Stimulated activated CD8-positive, alpha-beta memory T cell treated with anti-CD3 and anti-CD28 coated beads, Interleukin-15, amount 100 ng/mL, for 4 hours (primary cell): ENCODE data around the gene ITGA4.
"Not testable (repeated sequence)": the region's sequence is repeated elsewhere in the genome, so short reads cannot be mapped to it uniquely, and the experiment has no call there.

ENCODE experiments used
- DNase-seq, 2 donors: peaks; one replicate each; pipeline ENCODE4 v3.0.0-alpha.2; 2020; ENCODE audit warnings: low read depth in 2 of 2

ITGA4 gene

DNA sequence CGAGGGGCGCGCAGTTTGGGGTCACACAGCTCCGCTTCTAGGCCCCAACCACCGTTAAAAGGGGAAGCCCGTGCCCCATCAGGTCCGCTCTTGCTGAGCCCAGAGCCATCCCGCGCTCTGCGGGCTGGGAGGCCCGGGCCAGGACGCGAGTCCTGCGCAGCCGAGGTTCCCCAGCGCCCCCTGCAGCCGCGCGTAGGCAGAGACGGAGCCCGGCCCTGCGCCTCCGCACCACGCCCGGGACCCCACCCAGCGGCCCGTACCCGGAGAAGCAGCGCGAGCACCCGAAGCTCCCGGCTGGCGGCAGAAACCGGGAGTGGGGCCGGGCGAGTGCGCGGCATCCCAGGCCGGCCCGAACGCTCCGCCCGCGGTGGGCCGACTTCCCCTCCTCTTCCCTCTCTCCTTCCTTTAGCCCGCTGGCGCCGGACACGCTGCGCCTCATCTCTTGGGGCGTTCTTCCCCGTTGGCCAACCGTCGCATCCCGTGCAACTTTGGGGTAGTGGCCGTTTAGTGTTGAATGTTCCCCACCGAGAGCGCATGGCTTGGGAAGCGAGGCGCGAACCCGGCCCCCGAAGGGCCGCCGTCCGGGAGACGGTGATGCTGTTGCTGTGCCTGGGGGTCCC is at the start of gene ITGA4:
Gene ITGA4 (plus strand): TSS at position 266 of the 620 bp plus-strand sequence. CDS start 269 bp downstream, at position 535.
- peak; percentile 62 to 75 for DNase-seq

DNA sequence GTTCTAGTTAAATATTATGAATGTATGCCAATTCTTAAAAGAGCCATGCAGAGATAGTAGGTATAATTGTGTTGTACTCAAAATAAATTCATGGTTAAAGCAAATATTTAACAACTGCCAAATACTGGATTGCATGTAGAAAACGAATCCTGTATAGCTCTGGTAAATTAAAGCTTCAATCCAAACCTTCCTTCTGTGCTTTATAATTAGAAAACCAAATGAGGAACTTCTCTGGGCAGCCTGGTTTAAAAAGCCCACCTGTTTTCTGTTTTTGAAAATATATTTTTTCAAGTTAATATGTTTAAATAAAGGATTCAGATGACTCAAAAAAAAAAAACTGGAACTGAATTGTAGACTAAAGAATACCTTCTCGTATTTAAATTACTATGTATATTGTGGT is 48.3 kb upstream of the ITGA4 start:
- DNase-seq = no peak

DNA sequence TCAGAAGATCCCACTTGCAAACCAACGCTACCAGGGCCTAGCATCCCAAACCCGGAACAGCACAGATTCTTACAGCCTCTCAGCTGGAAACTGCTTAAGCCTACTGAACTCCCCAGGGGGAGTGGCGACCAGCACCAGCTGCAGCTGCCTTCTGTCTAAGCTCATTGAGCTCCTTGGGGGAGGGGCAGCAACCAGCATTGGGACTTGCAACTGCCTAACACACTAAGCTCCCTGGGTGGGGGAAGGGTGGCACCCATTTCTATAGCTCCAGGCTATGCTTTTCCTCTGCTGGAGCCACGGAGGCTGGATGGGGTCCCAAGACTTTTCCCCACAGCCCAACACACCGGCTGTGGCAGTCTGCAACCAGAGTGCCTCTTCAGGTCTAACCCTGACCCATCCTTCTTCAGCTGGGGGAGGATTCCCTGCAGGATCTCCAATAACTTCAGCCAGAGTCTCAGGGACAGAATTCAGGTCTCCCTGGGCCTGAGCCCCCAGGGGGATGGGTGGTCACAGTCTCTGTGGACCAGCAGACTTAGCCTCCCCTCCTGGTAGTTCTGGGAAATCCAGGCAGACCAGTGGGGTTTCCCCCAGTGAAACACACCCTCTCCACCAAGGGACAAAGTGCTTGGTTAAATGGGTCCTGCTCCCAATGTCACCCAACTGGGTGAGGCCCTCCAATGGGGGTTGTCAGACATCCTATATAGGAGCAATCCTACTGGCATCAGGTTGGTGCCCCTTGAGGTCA is 45.9 kb upstream of the ITGA4 start:
- DNase-seq = no peak

DNA sequence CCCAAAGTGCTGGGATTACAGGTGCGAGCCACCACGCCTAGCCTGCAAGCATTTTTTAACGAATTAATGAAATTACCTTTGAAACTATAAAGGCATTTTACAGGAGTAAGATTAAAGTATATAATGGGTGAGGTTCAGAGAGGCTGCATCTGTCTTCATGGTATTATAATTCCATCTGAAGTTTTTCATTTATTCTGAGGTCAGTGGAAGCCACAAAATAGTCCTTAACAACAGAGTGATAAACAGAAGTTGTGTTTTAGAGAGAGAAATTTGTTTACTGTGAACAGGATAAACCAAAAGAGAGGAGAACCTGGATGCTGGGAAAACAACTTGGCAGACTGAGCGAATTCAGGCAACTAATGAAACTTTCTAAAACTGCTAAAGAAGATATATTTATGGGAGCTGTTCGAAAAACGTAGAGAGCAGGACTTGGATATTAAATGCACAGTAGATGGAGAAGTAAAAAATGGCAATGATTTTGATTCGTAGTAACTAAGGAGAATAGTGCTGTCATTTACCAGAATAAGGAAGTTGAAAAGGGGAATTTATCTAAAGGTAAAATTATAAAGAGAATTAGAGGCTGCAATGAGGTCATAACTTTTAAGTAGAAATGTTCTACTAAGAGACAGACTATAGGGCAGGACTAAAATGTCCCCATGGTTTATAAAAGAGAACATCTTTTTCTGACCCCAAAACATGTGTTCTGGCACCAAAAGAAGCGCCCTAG is 37.9 kb upstream of the ITGA4 start:
- DNase-seq = no peak

DNA sequence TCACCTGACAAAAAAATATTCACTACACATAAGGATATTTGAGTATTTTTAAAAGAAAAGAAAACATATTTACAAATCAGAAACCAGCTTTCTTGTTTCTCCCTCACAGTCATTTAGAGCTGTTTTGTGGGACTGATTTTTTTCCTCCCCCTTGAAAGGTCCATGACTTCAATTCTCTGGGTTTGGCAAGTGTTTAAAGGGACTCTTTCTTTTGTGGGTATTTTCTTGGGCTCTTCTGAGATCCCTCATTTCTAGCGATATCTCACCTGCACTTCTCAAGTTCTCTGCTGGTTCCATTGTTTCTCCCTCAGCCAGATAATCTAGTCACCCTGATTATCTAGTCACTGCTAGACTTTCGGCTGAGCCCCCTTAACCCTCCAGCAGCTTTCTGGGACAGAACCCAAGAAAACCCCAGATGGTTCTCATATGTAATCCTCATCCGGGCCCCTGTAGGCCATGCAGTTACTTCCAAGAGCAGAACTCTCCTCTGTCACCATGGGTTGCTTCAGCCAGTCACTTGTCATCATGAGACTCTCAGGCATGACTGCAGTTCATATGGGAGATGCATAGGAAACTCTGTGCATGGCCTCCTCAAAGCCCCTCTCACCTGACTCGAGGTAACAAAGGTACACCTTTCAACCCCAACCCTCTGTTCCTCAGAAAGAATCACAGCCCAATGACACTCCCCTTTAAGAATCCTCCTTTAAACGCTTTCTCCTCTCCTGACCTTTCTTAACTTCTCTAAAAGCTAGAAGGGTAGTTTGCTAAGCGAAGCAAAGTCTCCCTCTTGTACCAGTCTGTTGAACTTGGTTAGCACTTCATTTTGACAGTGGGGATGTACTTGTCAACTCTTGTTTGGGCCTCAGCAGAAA is 36.7 kb upstream of the ITGA4 start:
- DNase-seq = no peak

DNA sequence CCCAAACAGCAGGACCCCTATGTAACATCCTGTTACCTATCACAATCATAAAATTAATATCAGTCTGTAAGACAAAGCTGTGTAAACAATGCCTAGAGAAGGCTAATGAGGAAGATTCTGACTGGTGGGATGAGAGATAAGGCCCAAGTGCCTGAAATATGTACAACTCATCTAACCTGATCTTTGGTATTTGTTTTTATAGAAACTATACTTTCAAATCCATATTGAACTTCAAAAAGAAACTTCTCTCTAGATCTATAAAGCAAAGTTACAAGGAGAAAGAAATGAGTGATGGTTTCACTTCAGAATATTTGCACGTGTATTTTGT is 36.1 kb upstream of the ITGA4 start:
- DNase-seq = no peak

DNA sequence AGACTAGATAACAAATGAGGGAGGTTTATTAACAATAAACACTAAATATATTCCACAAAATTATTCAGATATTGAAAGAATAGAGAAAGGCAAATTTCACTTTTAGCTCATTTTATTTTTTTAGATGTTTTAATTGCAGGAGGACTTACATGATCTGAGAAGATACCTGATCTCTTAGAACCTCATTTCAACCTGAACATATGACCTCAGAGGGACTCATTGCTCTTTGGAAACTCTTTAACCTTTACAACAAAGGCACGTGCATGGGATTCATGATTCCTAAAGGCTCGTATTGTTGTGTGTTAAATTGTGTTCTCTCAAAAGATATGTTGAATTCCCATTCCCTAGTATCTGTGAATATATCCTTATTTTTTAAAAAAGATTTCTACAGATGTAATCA is 35.7 kb upstream of the ITGA4 start:
- no peak for DNase-seq

DNA sequence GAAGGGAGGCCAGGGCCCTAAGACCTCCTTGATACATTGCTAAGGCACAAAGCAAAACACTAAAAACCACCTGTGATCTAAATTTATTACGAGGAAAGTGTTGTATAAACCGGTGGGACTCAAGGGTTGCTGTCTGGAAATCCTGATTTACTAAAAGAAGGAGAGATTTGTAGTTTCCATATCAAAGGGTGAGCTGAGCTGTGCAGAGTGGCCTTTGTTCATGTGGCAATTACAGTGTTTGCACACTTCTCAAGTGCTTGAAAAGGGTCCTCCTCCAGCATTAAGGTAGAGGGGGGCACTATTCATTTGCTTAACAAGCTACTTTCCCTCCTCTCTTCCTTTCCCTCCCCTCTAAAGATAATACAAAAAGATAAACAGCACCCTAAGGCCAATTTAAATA is 30.5 kb upstream of the ITGA4 start:
- DNase-seq = no peak

DNA sequence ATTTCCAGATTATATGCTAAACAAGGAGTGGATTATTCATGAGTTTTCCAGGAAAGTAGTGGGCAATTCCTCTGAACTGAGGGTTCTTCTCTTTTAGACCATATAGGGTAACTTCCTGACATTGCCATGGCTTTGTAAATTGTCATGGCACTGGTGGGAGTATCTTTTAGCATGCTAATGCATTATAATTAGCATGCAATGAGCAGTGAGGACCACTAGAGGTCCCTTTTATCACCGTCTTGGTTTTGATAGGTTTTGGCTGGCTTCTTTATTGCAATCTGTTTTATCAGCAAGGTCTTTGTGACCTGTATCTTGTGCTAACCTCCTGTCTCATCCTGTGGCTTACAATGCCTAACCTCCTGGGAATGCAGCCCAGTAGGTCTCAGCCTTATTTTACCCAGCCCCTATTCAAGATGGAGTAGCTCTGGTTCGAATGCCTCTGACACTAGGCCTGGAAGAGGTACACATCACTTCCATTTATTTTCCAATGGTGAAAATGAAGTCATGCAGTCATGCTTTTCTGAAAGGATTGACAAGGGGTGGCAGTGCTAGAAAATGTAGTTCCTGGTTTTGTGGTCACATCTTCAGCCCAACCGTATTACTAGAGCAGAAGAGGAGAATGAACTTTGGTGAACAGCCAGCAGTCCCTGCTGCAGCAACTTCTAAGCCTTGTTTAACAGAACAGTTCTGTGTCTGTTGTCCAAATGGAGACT is 26.6 kb upstream of the ITGA4 start:
- DNase-seq = no peak

DNA sequence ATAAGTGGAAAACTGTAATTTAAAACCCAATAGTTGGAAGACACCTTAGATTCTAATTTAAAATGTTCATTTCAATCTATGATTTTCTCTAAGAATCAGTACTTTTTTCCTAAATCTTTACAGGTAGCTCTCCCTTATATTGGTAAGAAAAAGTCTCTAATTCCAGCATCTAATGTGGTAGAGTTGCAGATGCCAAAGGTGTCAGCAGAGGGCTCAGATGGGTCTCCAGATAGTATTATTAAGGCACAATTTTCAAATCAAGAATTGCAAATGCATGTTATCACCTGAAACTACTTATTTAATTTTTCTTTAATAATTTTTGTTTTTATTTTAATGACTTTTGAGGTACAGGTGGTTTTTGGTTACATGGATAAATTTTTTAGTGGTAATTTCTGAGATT is 25.5 kb upstream of the ITGA4 start:
- no peak for DNase-seq

DNA sequence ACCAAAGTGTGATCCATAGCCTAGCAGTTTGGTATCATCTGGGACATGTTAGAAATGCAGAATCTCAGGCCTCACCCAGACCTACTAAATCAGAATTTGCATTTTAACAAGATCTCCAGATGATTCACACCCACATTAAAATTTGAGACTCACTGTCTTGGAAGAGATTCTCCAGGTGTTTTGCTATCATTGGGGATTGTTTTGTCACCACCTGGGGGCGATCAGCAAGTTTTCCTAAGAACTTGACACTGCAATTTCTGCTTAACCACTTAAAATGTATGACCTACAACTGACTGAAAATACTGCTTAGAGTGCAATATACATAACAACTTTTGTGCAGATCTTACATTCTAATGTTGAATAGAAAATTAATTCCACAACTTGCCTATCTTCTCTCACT is 18.9 kb upstream of the ITGA4 start:
- no peak for DNase-seq

DNA sequence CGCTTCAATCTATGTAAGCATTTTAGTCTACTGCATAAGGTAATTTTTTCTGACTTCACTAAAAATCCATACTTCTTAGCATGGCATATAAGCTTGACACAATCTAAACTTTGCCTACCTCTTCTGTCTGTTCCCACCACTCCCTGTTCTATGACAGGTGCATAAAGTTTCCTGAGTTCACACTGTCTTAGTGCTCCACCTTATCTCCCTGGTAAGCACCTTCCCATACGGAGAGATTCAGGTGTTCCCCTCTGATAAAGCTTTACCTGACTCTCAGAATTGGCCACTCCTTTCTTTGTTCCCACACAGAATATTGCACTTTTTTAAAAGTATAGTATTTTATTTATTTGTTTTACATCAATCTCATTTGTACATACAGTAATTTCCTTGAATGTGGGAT is 16.8 kb upstream of the ITGA4 start:
- no peak for DNase-seq

DNA sequence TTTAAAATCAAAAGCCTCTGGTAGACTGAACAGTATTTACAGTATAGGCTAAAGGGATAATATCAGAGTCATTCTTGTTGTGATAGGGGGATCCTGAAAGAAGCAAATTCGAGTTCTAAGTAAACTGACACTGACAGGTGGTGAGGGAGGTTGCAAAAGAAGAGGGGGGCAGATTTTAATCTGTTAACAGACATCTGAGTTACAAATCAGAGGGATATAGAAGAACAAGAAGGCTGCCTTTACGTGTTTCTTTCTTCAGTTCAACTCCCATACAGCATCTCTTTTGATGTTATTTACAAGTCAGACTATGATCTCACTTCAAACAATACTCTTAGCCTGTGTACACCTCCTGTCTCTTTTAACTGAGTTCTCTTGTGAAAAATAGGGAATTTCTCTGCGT is 16.3 kb upstream of the ITGA4 start:
- DNase-seq = no peak

DNA sequence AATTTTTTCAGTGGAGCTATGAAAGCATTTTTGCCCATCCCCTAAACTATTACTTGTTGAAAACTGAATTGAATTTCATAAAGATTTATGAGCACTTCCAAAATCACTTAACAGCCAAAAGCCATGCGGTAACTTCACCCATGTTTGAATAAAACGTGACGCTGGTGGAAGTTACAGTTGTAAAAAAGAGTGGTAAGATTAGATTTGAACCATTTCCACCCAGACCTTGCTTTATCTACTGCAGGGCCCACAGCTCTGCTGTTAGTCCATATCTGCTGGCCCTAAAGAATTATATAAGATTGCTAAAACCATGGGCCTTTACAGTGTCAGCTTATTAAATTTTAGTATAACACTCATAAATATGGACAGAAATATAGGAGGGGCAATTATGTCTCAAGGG is 15.5 kb upstream of the ITGA4 start:
- DNase-seq = no peak

DNA sequence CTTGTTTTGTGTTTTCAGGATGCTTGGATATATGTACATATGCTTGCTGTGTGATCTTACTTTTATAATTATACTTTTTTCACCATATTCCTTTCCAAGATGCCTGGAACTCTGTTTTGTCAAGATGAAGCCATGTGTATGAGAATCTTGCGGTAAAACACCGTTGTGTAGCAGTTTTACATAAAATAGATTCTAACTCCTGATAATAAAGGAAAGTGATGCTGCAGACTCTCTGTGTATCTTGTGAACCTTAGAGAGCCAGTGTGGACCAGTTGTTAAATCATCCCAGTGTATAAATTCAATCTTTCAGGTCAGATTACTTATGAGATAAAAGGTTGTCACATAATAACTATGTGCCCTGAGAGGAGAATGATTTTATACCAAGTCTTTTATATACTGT is 12.5 kb upstream of the ITGA4 start:
- no peak for DNase-seq

DNA sequence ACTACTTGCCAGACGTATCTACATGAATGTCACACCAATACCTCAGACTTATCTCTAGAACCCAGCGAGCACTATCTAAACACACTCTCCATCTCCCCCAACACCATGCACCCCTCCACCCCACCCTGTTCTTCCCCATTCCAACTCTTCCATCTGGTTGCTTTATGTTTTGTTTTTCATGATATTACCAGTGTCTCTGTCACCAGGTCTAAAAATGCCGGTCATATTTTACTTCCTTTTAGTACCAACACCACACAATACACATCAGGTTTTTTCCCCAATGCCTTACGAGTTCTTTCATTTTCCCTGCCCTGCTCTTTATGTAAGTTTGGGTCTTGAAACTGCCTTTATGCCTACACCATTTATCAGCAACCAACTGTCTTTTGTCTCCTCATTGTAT is 10.2 kb upstream of the ITGA4 start:
- no peak for DNase-seq

DNA sequence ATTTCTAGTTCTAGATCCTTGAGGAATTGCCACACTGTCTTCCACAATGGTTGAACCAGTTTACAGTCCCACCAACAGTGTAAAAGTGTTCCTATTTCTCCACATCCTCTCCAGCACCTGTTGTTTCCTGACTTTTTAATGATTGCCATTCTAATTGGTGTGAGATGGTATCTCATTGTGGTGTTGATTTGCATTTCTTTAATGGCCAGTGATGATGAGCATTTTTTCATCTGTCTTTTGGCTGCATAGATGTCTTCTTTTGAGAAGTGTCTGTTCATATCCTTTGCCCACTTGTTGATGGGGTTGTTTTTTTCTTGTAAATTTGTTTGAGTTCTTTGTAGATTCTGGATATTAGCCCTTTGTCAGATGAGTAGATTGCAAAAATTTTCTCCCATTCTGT is 7.9 kb upstream of the ITGA4 start:
- not testable (repeated sequence) for DNase-seq

DNA sequence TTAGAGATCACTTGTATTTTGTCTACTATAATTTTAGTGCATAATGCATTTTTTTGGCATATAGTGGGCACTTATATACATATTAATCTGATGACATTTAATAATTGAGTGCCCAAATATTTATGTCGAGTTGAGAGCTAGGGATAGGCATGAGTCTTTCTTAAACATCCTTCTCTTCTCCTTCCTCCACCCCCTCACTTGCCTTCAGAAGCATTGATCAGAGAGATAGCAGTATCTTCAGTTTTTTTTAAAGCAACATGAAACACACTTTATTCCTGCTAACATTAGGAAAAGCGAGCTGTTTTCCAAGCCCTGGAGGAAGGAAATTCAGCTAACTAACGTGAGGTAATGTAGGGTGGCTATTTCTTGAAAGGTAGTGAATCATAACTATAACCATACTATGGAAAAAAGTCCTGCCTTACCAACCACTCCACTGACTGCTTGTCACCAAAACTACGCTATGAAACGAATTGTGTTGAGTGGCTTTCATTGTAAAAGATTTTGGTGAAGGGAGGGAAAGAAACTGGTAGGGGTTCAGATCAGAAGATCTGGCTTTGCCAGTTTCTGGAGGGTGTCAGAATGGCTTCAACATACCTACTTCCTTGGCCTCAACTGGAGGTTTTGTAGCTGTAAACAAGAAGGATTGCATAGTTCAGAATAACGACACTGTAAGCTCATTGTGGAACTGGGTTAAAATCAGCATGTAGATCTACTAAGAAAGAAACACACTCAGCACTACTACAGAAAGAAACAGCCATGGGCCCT is 2.3 kb upstream of the ITGA4 start:
- no peak for DNase-seq

DNA sequence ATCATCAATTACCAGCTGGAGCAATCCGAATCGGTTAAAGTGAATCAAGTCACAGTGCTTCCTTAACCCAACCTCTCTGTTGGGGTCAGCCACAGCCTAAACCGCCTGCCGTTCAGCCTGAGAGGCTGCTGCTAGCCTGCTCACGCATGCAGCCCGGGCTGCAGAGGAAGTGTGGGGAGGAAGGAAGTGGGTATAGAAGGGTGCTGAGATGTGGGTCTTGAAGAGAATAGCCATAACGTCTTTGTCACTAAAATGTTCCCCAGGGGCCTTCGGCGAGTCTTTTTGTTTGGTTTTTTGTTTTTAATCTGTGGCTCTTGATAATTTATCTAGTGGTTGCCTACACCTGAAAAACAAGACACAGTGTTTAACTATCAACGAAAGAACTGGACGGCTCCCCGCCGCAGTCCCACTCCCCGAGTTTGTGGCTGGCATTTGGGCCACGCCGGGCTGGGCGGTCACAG is 496 bp upstream of the ITGA4 start:
- peak; percentile 46 to 53 for DNase-seq

DNA sequence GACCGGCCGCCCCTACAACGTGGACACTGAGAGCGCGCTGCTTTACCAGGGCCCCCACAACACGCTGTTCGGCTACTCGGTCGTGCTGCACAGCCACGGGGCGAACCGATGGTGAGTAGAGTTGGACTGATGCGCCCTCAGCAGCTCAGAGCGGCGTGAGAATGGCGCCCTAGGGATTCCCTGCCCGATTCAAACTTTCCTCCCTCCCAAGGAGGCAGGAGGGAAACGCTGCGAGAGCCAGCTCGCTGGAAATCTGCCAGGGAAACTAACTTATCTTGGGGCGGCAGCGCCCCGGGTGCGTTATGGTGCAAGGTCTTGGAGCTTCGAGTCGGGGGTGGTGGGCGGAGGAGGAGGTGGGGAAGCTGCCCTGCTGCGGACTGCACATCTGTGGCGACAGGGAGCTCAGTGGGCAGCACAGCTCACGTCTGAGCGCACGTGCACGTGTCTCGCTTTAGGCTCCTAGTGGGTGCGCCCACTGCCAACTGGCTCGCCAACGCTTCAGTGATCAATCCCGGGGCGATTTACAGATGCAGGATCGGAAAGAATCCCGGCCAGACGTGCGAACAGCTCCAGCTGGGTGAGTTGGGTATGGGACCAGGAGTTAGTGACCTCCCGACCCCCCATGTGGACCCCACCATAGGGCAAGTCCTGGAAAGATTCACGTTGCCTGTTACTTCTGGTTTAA is 697 bp downstream of the ITGA4 start:
- DNase-seq = peak; percentile 25 to 49
